ENCODE results near the gene TREML1. TPM values are rescaled to one million over a fixed set of nuclear protein-coding genes. Genes with fewer than 3 reads are reported as not detected.

Gene TREML1
- total RNA-seq, 1 experiment from 2014 or later, result not detected

GRCh38 chr6:41111017-41111416 lies 43.1 kb downstream of the TREML1 start:
- Mint-ChIP-seq H3K27me3 (ENCODE audit: unreplicated experiment) (no peaks in the 10 kb centered on the region), H3K36me3 (ENCODE audit: insufficient read depth, unreplicated experiment) (no peaks in the 10 kb centered on the region), H3K27ac (ENCODE audit: unreplicated experiment) (no peak overlapping the region), H3K4me1 (ENCODE audit: low read depth, unreplicated experiment) (no peaks in the 10 kb centered on the region), H3K9me3 (ENCODE audit: low read depth, unreplicated experiment) (no peaks in the 10 kb centered on the region), H3K4me3 (ENCODE audit: low read depth, unreplicated experiment) (no peak overlapping the region)
- no peak for DNase-seq
- no TSS peak for BruUV-seq (replicated peaks)
- CTCF ChIA-PET, result interaction anchor here (0.6 to 0.7 kb wide), 2 partner anchors 21 to 81 kb away, joined by 4 to 6 read pairs; no protein-coding TSS in a partner anchor
- no peak for TF ChIP-seq CTCF (IDR thresholded peaks at IDR 0.05; ENCODE audit: unreplicated experiment)
- intact Hi-C loops (cut with micrococcal nuclease; ENCODE audit: unreplicated experiment), result no loop called here

GRCh38 chr6:41103847-41104246 lies 50.3 kb downstream of the TREML1 start:
- Mint-ChIP-seq H3K4me3 (ENCODE audit: low read depth, unreplicated experiment) (no peak overlapping the region), H3K36me3 (ENCODE audit: insufficient read depth, unreplicated experiment) (no peaks in the 10 kb centered on the region), H3K27me3 (ENCODE audit: unreplicated experiment) (no peaks in the 10 kb centered on the region), H3K27ac (ENCODE audit: unreplicated experiment) (no peak overlapping the region), H3K4me1 (ENCODE audit: low read depth, unreplicated experiment) (no peaks in the 10 kb centered on the region), H3K9me3 (ENCODE audit: low read depth, unreplicated experiment) (no peaks in the 10 kb centered on the region)
- TF ChIP-seq CTCF (IDR thresholded peaks at IDR 0.05; ENCODE audit: unreplicated experiment), result no peak
- no TSS peak for BruUV-seq (replicated peaks)
- DNase-seq, result no peak
- intact Hi-C loops (cut with micrococcal nuclease; ENCODE audit: unreplicated experiment), result no loop called here
- CTCF ChIA-PET, result interaction anchor here (0.7 kb wide), 1 partner anchor 771 kb away, joined by 3 read pairs; no protein-coding TSS in a partner anchor

- intact Hi-C loops (cut with micrococcal nuclease; ENCODE audit: unreplicated experiment), result no loop called here
- no peak for DNase-seq
- H3K4me3 Mint-ChIP-seq (ENCODE audit: low read depth, unreplicated experiment), result no peak overlapping the region
- H3K27me3 Mint-ChIP-seq (ENCODE audit: unreplicated experiment), result no peaks in the 10 kb centered on the region
- no peak overlapping the region for H3K27ac Mint-ChIP-seq (ENCODE audit: unreplicated experiment)
- no peaks in the 10 kb centered on the region for H3K4me1 Mint-ChIP-seq (ENCODE audit: low read depth, unreplicated experiment)
- H3K36me3 Mint-ChIP-seq (ENCODE audit: insufficient read depth, unreplicated experiment), result no peaks in the 10 kb centered on the region
- H3K9me3 Mint-ChIP-seq (ENCODE audit: low read depth, unreplicated experiment), result no peaks in the 10 kb centered on the region
- no peak for TF ChIP-seq CTCF (IDR thresholded peaks at IDR 0.05; ENCODE audit: unreplicated experiment)
- CTCF ChIA-PET, result no interaction called here
- BruUV-seq (replicated peaks), result no TSS peak
Measured at GRCh38 chr6:41100871-41101287, 53.3 kb downstream of the TREML1 start.

Other genes starting within 250 kb of the TREML1 start
- 10.6 and 15.9 TPM in 2 replicates for gene UNC5CL, start 115.1 kb downstream of the TREML1 start, total RNA-seq (2022)
- not detected in 2 replicates for gene TSPO2, start 111.9 kb downstream of the TREML1 start, total RNA-seq (2022)
- gene APOBEC2, start 101.1 kb downstream of the TREML1 start, total RNA-seq (2022), result not detected in 2 replicates
- gene OARD1, start 82.0 kb downstream of the TREML1 start, total RNA-seq (2022), result 33.2 and 37.7 TPM in 2 replicates
- 22.9 and 23.7 TPM in 2 replicates for gene NFYA, start 81.4 kb downstream of the TREML1 start, total RNA-seq (2022)
- gene TREM2, start 8.8 kb upstream of the TREML1 start, total RNA-seq (2022), result not detected in 2 replicates
- gene TREML2, start 46.8 kb upstream of the TREML1 start, total RNA-seq (2022), result not detected in 2 replicates
- not detected in 2 replicates for gene TREML4, start 74.0 kb upstream of the TREML1 start, total RNA-seq (2022)
- 1.2 and 1.4 TPM in 2 replicates for gene TREM1, start 132.3 kb upstream of the TREML1 start, total RNA-seq (2022)
- gene NCR2, start 181.3 kb upstream of the TREML1 start, total RNA-seq (2022), result not detected in 2 replicates

Measured in Calu3 (cell line).